Tibial nerve (tissue), 4 donors: ENCODE results near the gene RELN. TPM values are rescaled to one million over a fixed set of nuclear protein-coding genes. Genes with fewer than 3 reads are reported as not detected.

Experiments
- DNase-seq, 2 donors: peaks; one replicate each; pipeline ENCODE4 v3.0.0-alpha.2; 2019; ENCODE audit warnings: low spot score in 2 of 2
- H3K27ac ChIP-seq, 4 donors: fragments of 200-600 bp; sonication (generic) in 3 of 4; one replicate each; pipeline ENCODE4 v1.5.1; 2017 to 2019; ENCODE audit warnings: mild to moderate bottlenecking in 1 of 4
- H3K27me3 ChIP-seq, 2 donors: fragments of 200-600 bp; sonication (generic) in 1 of 2; one replicate each; pipeline versions ENCODE4 v1.5.1 to v1.6.0; 2017 to 2019
- H3K36me3 ChIP-seq, 3 donors: fragments of 200-600 bp; sonication (generic); one replicate each; pipeline ENCODE4 v1.5.1; 2018 to 2019
- H3K4me1 ChIP-seq, 4 donors: fragments of 200-600 bp; sonication (generic) in 3 of 4; one replicate each; pipeline ENCODE4 v1.5.1; 2017 to 2019
- H3K4me3 ChIP-seq, 4 donors: fragments of 200-600 bp; sonication (generic) in 3 of 4; one replicate each; pipeline ENCODE4 v1.5.1; 2017 to 2019; ENCODE audit warnings: mild to moderate bottlenecking in 1 of 4, moderate library complexity in 1 of 4
- H3K9me3 ChIP-seq, 4 donors: fragments of 200-600 bp; sonication (generic) in 3 of 4; one replicate each; pipeline ENCODE4 v1.5.1; 2017 to 2019
- CTCF ChIP-seq, 5 experiments: fragments of 200-600 bp in 3 of 5; fragments of 450-650 bp in 2 of 5; sonication (generic) in 3 of 5; IDR thresholded peaks; one replicate each; pipeline ENCODE4 v1.5.1; 2016 to 2019; ENCODE audit warnings: antibody characterized with exemption in 5 of 5, mild to moderate bottlenecking in 3 of 5, moderate library complexity in 2 of 5
- EP300 ChIP-seq, 2 donors: sonication (generic); formaldehyde crosslinking; IDR thresholded peaks; one replicate each; pipeline ENCODE4 v1.6.1; 2017; ENCODE audit warnings: antibody characterized with exemption in 2 of 2, mild to moderate bottlenecking in 1 of 2
- POLR2A ChIP-seq, 2 donors: fragments of 450-650 bp; IDR thresholded peaks; one replicate each; pipeline ENCODE4 v1.6.1; 2017; ENCODE audit warnings: antibody characterized with exemption in 2 of 2, mild to moderate bottlenecking in 2 of 2, moderate library complexity in 2 of 2
- WGBS, 2 donors: methylation state at CpG; one replicate each; pipeline ENCODE4 v1.1.5; 2018; 5-methylcytosine and 5-hydroxymethylcytosine counted together
- total RNA-seq, 4 donors: library from RNA; depleted of rRNA; stranded (reverse); fragments of >200 nt; gene quantifications; one replicate each; pipeline ENCODE4 v1.1.0, GENCODE V29; 2016

The RELN gene
- total RNA-seq, 4 donors from 2014 or later: 80.4 to 117 (median 102) TPM

- no peaks in the 10 kb centered on the region for H3K36me3 ChIP-seq
- peaks cover 0 to 44% of the 10 kb centered on the region in 2 donors for H3K27me3 ChIP-seq
- H3K4me3 ChIP-seq: no peak overlapping the region
- WGBS, 2 donors: 17 to 18% methylated on average over 17 of the region's 17 CpGs
- peak in 1 of 2 donors; percentile 20 for DNase-seq
- TF ChIP-seq EP300 (IDR thresholded peaks at IDR 0.05) (no peak), CTCF (IDR thresholded peaks at IDR 0.05) (peak; percentile 24 to 54 (median 35))
- peaks cover 0 to 20% (median 3%) of the 10 kb centered on the region in 4 donors for H3K4me1 ChIP-seq
- no peaks in the 10 kb centered on the region for H3K9me3 ChIP-seq
- no peak overlapping the region for H3K27ac ChIP-seq
These were observed 542.1 kb downstream of the RELN start for GRCh38 chr7:103447073-103447960.

GRCh38 chr7:103446049-103446520 is 543.4 kb downstream of the RELN start, which contains the start of gene SLC26A5:
TSS of gene SLC26A5 (minus strand) at chr7:103446207. CDS start at chr7:103421514, 24,693 bp downstream.
- WGBS, 2 donors: 7 to 31% methylated on average over 5 to 20 of the region's 54 CpGs
- H3K4me3 ChIP-seq: peak within 1 kb of the TSS; percentile 2 to 52 (median 16)
- no peak within 1 kb of the TSS for H3K27ac ChIP-seq
- peaks cover 0 to 20% (median 3%) of the 10 kb centered on the region in 4 donors for H3K4me1 ChIP-seq
- DNase-seq: no peak
- H3K9me3 ChIP-seq: no peaks in the 10 kb centered on the region
- TF ChIP-seq EP300 (IDR thresholded peaks at IDR 0.05) (no peak), POLR2A (IDR thresholded peaks at IDR 0.05) (no peak), CTCF (IDR thresholded peaks at IDR 0.05) (no peak)
- H3K27me3 ChIP-seq: peaks cover 0 to 44% of the 10 kb centered on the region in 2 donors
- H3K36me3 ChIP-seq: no peaks in the 10 kb centered on the region

GRCh38 chr7:103445228-103446048 is 544.0 kb downstream of the RELN start:
- H3K4me3 ChIP-seq: peak overlapping the region; percentile 2 to 52 (median 16)
- TF ChIP-seq POLR2A (IDR thresholded peaks at IDR 0.05) (no peak), CTCF (IDR thresholded peaks at IDR 0.05) (no peak), EP300 (IDR thresholded peaks at IDR 0.05) (no peak)
- peaks cover 0 to 20% (median 3%) of the 10 kb centered on the region in 4 donors for H3K4me1 ChIP-seq
- H3K36me3 ChIP-seq: no peaks in the 10 kb centered on the region
- WGBS, 2 donors: 10 to 14% methylated on average over 44 to 48 of the region's 48 CpGs
- no peak for DNase-seq
- no peak overlapping the region for H3K27ac ChIP-seq
- H3K27me3 ChIP-seq: peaks cover 0 to 44% of the 10 kb centered on the region in 2 donors
- no peaks in the 10 kb centered on the region for H3K9me3 ChIP-seq

DNA sequence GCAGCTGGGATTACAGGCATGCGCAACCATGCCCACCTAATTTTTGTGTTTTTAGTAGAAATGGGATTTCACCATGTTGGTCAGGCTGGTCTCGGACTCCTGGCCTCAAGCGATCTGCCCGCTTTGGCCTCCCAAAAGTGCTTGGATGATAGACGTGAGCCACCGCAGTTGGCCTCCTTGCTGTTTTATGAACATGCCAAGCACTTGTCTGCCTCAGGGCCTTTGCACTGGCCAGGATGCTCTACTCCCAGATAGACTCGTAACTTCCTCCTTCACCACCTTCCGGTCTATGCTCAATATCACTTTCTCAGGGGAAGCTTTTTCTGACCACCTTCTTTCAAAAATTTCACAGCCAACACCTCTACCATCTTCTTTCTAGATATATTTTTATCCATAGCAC is 549.8 kb downstream of the RELN start:
- 95% methylated on average over 8 of the region's 8 CpGs for WGBS, 2 donors
- no peaks in the 10 kb centered on the region for H3K36me3 ChIP-seq
- no peak overlapping the region for H3K4me3 ChIP-seq
- H3K4me1 ChIP-seq: no peaks in the 10 kb centered on the region
- DNase-seq: no peak
- peaks cover 0 to 2% (median 0%) of the 10 kb centered on the region in 4 donors for H3K9me3 ChIP-seq
- H3K27me3 ChIP-seq: peaks cover 0 to 5% of the 10 kb centered on the region in 2 donors
- H3K27ac ChIP-seq: no peak overlapping the region
- no peak for TF ChIP-seq CTCF (IDR thresholded peaks at IDR 0.05)
- TF ChIP-seq POLR2A (IDR thresholded peaks at IDR 0.05): no peak
- no peak for TF ChIP-seq EP300 (IDR thresholded peaks at IDR 0.05)
